SK-N-SH (cell line): ENCODE results near the gene XPR1. TPM values are rescaled to one million over a fixed set of nuclear protein-coding genes. Genes with fewer than 3 reads are reported as not detected.

Experiments
- CTCF ChIA-PET: fragments of 300-600, 350-600 bp; formaldehyde crosslinking; extraction: SDS; loops from one replicate; lab custom pipeline; 2021; lab: Yijun Ruan, JAX
- POLR2A ChIA-PET: fragments of 350-600 bp; sonication (Branson Sonifier 250); formaldehyde crosslinking; extraction: SDS; loops from one replicate; lab custom pipeline; 2020; ENCODE audit warnings: antibody characterized with exemption, inconsistent platforms; lab: Yijun Ruan, JAX
- DNase-seq: peaks from one replicate; pipeline ENCODE4 v3.0.0; 2012
- H2AFZ ChIP-seq: fragments of 200-600 bp; sonication (generic); 2 replicates; pipeline ENCODE4 v1.8.1; 2016; ENCODE audit warnings: antibody characterized with exemption, mild to moderate bottlenecking, low read depth
- H3F3A ChIP-seq: fragments of 200-600 bp; sonication (generic); replicated peaks from 2 replicates; pipeline ENCODE3; 2016; ENCODE audit warnings: antibody characterized with exemption, mild to moderate bottlenecking; ENCODE audit not compliant: insufficient read depth
- H3K27ac ChIP-seq, 2 experiments: fragments of 200-500 bp in 1 of 2; fragments of 200-600 bp in 1 of 2; sonication (Bioruptor generic) in 1 of 2; sonication (generic), shearing (Covaris generic) in 1 of 2; 2 replicates each; pipeline versions ENCODE4 v1.5.1 to v1.6.1; 2014 to 2016; ENCODE audit warnings: low read depth in 2 of 2, inconsistent platforms in 1 of 2, low read length in 1 of 2, mild to moderate bottlenecking in 1 of 2, mixed read lengths in 1 of 2
- H3K27me3 ChIP-seq: fragments of 200-600 bp; sonication (generic), shearing (Covaris generic); 2 replicates; pipeline ENCODE4 v1.6.1; 2016; ENCODE audit warnings: mixed run types; ENCODE audit not compliant: insufficient read depth
- H3K36me3 ChIP-seq, 2 experiments: fragments of 200-500 bp in 1 of 2; fragments of 200-600 bp in 1 of 2; sonication (Bioruptor generic) in 1 of 2; sonication (generic) in 1 of 2; replicated peaks in 1 of 2; 2 replicates each; pipeline versions ENCODE3 to v1.5.1; 2014 to 2016; ENCODE audit warnings: low read length in 1 of 2, mild to moderate bottlenecking in 1 of 2; ENCODE audit not compliant: insufficient read depth in 2 of 2, control insufficient read depth in 1 of 2
- H3K4me1 ChIP-seq, 2 experiments: fragments of 200-500 bp in 1 of 2; fragments of 200-600 bp in 1 of 2; sonication (Bioruptor generic) in 1 of 2; sonication (generic), shearing (Covaris generic) in 1 of 2; 2 replicates each; pipeline versions ENCODE4 v1.5.1 to v1.6.1; 2014 to 2016; ENCODE audit warnings: low read depth in 1 of 2, low read length in 1 of 2, mixed run types in 1 of 2; ENCODE audit not compliant: insufficient read depth in 2 of 2, control insufficient read depth in 1 of 2
- H3K4me2 ChIP-seq: fragments of 200-600 bp; sonication (generic), shearing (Covaris generic); 2 replicates; pipeline ENCODE4 v1.6.1; 2017; ENCODE audit warnings: mixed run types
- H3K4me3 ChIP-seq, 2 experiments: fragments of 200-500 bp in 1 of 2; fragments of 200-600 bp in 1 of 2; sonication (Bioruptor generic) in 1 of 2; sonication (generic), shearing (Covaris generic) in 1 of 2; 2 replicates each; pipeline versions ENCODE4 v1.5.1 to v1.8.1; 2014 to 2016; ENCODE audit warnings: low read depth in 2 of 2, inconsistent platforms in 1 of 2, low read length in 1 of 2, mild to moderate bottlenecking in 1 of 2, mixed read lengths in 1 of 2, moderate library complexity in 1 of 2
- H3K79me2 ChIP-seq: fragments of 200-600 bp; sonication (generic); 2 replicates; pipeline ENCODE4 v1.8.1; 2017; ENCODE audit warnings: mild to moderate bottlenecking; ENCODE audit not compliant: insufficient read depth
- H3K9ac ChIP-seq: fragments of 200-600 bp; sonication (generic); 2 replicates; pipeline ENCODE4 v1.6.1; 2017; ENCODE audit warnings: mixed run types
- H3K9me2 ChIP-seq: fragments of 200-600 bp; sonication (generic); 2 replicates; pipeline ENCODE4 v1.6.1; 2017; ENCODE audit warnings: mixed run types
- H3K9me3 ChIP-seq: fragments of 200-600 bp; sonication (generic); 2 replicates; pipeline ENCODE4 v1.6.1; 2017; ENCODE audit warnings: mixed run types, mild to moderate bottlenecking, moderate library complexity
- H4K20me1 ChIP-seq: fragments of 200-600 bp; sonication (generic); 2 replicates; pipeline ENCODE4 v1.6.1; 2017; ENCODE audit warnings: mild to moderate bottlenecking, mixed run types; ENCODE audit not compliant: insufficient read depth
- EP300 ChIP-seq, 2 experiments: IDR thresholded peaks; 2 replicates each; pipeline versions ENCODE4 v1.4.0 to v1.6.1; 2012; ENCODE audit warnings: borderline replicate concordance in 1 of 2, low read depth in 1 of 2, low read length in 1 of 2
- FOSL2 ChIP-seq: IDR thresholded peaks from 2 replicates; pipeline ENCODE4 v1.4.0; 2012; ENCODE audit warnings: low read depth, mild to moderate bottlenecking, moderate library complexity, borderline replicate concordance
- FOXJ3 ChIP-seq: sonication (generic); formaldehyde crosslinking; IDR thresholded peaks from 2 replicates; pipeline ENCODE4 v1.5.1; 2020; ENCODE audit warnings: mild to moderate bottlenecking, missing genetic modification reagents
- FOXM1 ChIP-seq: IDR thresholded peaks from 2 replicates; pipeline ENCODE4 v1.4.0; 2012; ENCODE audit warnings: low read depth, mild to moderate bottlenecking
- JUND ChIP-seq: IDR thresholded peaks from 2 replicates; pipeline ENCODE4 v1.4.0; 2012
- MEF2A ChIP-seq: IDR thresholded peaks from 2 replicates; pipeline ENCODE4 v1.4.0; 2012; ENCODE audit warnings: low read depth, borderline replicate concordance
- MXI1 ChIP-seq: IDR thresholded peaks from 2 replicates; pipeline ENCODE4 v1.6.1; 2012; ENCODE audit warnings: mild to moderate bottlenecking, low read depth, low read length, improper control_type of control experiment
- NFIC ChIP-seq: IDR thresholded peaks from 2 replicates; pipeline ENCODE4 v1.4.0; 2012; ENCODE audit warnings: borderline replicate concordance
- POLR2AphosphoS5 ChIP-seq: IDR thresholded peaks from 2 replicates; pipeline ENCODE4 v1.6.1; 2012; ENCODE audit warnings: low read depth, low read length
- RAD21 ChIP-seq: IDR thresholded peaks from 2 replicates; pipeline ENCODE4 v1.6.1; 2012; ENCODE audit warnings: mild to moderate bottlenecking, low read length
- RCOR1 ChIP-seq: fragments of 150-350 bp; IDR thresholded peaks from 2 replicates; pipeline ENCODE4 v1.6.1; 2017; ENCODE audit warnings: antibody characterized with exemption, low read length
- RFX5 ChIP-seq: IDR thresholded peaks from 2 replicates; pipeline ENCODE4 v1.6.1; 2012; ENCODE audit warnings: mild to moderate bottlenecking, improper control_type of control experiment, low read length
- RXRA ChIP-seq: IDR thresholded peaks from 2 replicates; pipeline ENCODE4 v1.4.0; 2012; ENCODE audit warnings: low read depth, mild to moderate bottlenecking, borderline replicate concordance
- TAF1 ChIP-seq: IDR thresholded peaks from 2 replicates; pipeline ENCODE4 v1.6.1; 2012; ENCODE audit warnings: low read depth, mild to moderate bottlenecking, low read length, moderate library complexity, borderline replicate concordance
- TCF12 ChIP-seq: IDR thresholded peaks from 2 replicates; pipeline ENCODE4 v1.4.0; 2012
- YY1 ChIP-seq: IDR thresholded peaks from 2 replicates; pipeline ENCODE4 v1.4.0; 2012; ENCODE audit warnings: low read depth, mild to moderate bottlenecking
- WGBS: methylation state at CpG from one replicate; pipeline ENCODE4 v1.1.6; 2017; ENCODE audit warnings: low lambda C conversion rate; 5-methylcytosine and 5-hydroxymethylcytosine counted together
- polyA plus RNA-seq, 3 experiments: library from polyadenylated mRNA; depleted of rRNA; stranded (reverse); fragments of >200 nt; gene quantifications; 2 replicates each; pipeline ENCODE4 v1.2.3, GENCODE V29; 2012
- TF ChIP-seq, protein P1 (sequence below): IDR thresholded peaks from 2 replicates; pipeline ENCODE4 v1.4.0; 2012; ENCODE audit warnings: low read depth, borderline replicate concordance
- TF ChIP-seq, protein P2 (sequence below): IDR thresholded peaks from 2 replicates; pipeline ENCODE4 v1.4.0; 2012; ENCODE audit warnings: low read depth, borderline replicate concordance
- TF ChIP-seq, protein P3 (sequence below): IDR thresholded peaks from 2 replicates; pipeline ENCODE4 v1.4.0; 2012; ENCODE audit warnings: low read depth

The XPR1 gene
- polyA plus RNA-seq, 1 of the 3 experiments (the other 2 are of a cell fraction): 7.9 TPM

DNA sequence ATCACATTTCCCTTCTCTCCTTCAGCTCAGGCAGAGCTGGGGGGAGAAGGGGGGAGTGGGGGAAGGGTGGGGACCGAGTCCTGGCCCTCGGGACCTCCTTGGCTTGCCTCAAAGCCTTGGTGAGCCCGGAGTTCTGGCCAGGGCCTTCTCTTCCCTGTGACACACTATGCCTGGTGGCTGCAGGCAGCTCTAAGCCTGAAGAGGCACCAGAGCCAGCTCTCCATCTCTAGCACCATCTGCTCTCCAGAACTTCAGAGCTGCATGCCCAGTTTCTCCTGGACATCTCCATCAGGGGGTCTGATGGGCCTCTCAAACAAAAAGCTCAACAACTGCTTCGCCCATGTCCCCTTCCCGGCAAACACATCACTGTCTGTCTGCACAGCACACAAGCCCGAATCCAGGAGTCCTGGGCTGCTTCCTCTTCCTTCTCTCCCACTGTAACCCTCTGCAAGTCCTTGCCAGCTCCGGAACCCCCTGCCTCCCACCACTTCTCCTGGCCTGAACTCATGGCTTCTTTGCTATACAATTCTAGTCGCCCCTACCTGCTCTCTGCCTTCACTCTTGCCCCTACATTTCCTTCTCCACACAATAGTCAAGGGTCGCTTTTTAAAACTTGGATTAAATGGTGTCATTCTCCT is 307.4 kb downstream of the XPR1 start:
- CTCF ChIA-PET: no interaction called here

DNA sequence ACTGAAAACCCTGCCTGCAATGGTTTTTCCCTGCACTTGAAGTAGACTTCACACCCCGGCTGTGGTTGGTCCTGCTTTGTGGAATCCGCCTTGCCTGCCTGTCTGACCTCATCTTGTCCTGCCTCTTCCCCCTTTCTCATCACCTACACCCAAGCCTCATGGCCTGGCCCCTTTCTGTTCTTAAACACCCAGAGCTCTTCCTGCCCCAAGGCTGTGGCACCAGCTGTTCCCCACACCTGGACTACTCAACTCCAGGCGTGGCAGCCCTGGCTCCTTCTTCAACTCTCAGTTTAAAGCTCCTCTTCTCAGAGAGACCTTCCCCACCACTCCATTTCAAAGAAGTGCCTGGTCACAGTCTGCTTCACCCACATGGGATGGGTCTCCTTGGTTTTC is 307.9 kb downstream of the XPR1 start:
- ChIA-PET POLR2A (interaction anchor here (0.9 to 1.7 kb wide), 2 partner anchors 9 to 13 kb away, joined by 3 to 4 read pairs; no protein-coding TSS in a partner anchor), CTCF (no interaction called here)
- H3K9me2 ChIP-seq: no peaks in the 10 kb centered on the region
- no peak for DNase-seq
- H3K4me3 ChIP-seq: no peak overlapping the region
- no peak overlapping the region for H2AFZ ChIP-seq
- H3K27me3 ChIP-seq: no peaks in the 10 kb centered on the region
- H3K9ac ChIP-seq: no peak overlapping the region
- TF ChIP-seq YY1: no peak
- TF ChIP-seq EP300 (IDR thresholded peaks at IDR 0.05; ENCODE audit: borderline replicate concordance in 1 of 2, low read depth in 1 of 2, low read length in 1 of 2): no peak
- TF ChIP-seq RFX5: no peak
- TF ChIP-seq NFIC: no peak
- TF ChIP-seq FOXM1: no peak
- TF ChIP-seq, protein P1, sequence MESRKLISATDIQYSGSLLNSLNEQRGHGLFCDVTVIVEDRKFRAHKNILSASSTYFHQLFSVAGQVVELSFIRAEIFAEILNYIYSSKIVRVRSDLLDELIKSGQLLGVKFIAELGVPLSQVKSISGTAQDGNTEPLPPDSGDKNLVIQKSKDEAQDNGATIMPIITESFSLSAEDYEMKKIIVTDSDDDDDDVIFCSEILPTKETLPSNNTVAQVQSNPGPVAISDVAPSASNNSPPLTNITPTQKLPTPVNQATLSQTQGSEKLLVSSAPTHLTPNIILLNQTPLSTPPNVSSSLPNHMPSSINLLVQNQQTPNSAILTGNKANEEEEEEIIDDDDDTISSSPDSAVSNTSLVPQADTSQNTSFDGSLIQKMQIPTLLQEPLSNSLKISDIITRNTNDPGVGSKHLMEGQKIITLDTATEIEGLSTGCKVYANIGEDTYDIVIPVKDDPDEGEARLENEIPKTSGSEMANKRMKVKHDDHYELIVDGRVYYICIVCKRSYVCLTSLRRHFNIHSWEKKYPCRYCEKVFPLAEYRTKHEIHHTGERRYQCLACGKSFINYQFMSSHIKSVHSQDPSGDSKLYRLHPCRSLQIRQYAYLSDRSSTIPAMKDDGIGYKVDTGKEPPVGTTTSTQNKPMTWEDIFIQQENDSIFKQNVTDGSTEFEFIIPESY: no peak
- TF ChIP-seq MEF2A: no peak
- TF ChIP-seq, protein P2, sequence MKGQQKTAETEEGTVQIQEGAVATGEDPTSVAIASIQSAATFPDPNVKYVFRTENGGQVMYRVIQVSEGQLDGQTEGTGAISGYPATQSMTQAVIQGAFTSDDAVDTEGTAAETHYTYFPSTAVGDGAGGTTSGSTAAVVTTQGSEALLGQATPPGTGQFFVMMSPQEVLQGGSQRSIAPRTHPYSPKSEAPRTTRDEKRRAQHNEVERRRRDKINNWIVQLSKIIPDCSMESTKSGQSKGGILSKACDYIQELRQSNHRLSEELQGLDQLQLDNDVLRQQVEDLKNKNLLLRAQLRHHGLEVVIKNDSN: no peak
- no peak for TF ChIP-seq RAD21
- no peak for TF ChIP-seq POLR2AphosphoS5
- TF ChIP-seq RCOR1: no peak
- TF ChIP-seq RXRA: no peak
- TF ChIP-seq, all 33 proteins: peak for 0
- H3K4me1 ChIP-seq: no peaks in the 10 kb centered on the region; a peak in 1 of 4 replicates
- no peaks in the 10 kb centered on the region for H3K36me3 ChIP-seq
- no peaks in the 10 kb centered on the region for H4K20me1 ChIP-seq
- no peaks in the 10 kb centered on the region for H3K79me2 ChIP-seq
- no peak overlapping the region for H3K4me2 ChIP-seq
- no peak overlapping the region for H3K27ac ChIP-seq
- no peaks in the 10 kb centered on the region for H3F3A ChIP-seq
- H3K9me3 ChIP-seq: no peaks in the 10 kb centered on the region
- 82% methylated on average over 3 of the region's 3 CpGs for WGBS

More for the DNA sequence above, 307.4 kb downstream of the XPR1 start:
- Histone ChIP-seq H3K4me2 (no peak overlapping the region), H3K27ac (no peak overlapping the region), H3K4me1 (no peaks in the 10 kb centered on the region; a peak in 1 of 4 replicates), H3K79me2 (no peaks in the 10 kb centered on the region)
- TF ChIP-seq TCF12 (no peak), TAF1 (no peak), JUND (no peak), FOSL2 (no peak), FOXJ3 (CRISPR knock-in tag) (no peak), MXI1 (no peak), YY1 (no peak), EP300 (IDR thresholded peaks at IDR 0.05; ENCODE audit: borderline replicate concordance in 1 of 2, low read depth in 1 of 2, low read length in 1 of 2) (no peak)
- TF ChIP-seq, protein P3, sequence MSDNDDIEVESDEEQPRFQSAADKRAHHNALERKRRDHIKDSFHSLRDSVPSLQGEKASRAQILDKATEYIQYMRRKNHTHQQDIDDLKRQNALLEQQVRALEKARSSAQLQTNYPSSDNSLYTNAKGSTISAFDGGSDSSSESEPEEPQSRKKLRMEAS: no peak
- TF ChIP-seq, all 33 proteins: peak for 0
- no peaks in the 10 kb centered on the region for H3K9me3 ChIP-seq
- H3F3A ChIP-seq: no peaks in the 10 kb centered on the region
- POLR2A ChIA-PET: interaction anchor here (0.9 to 1.7 kb wide), 2 partner anchors 9 to 13 kb away, joined by 3 to 4 read pairs; no protein-coding TSS in a partner anchor
- no peaks in the 10 kb centered on the region for H3K9me2 ChIP-seq
- H2AFZ ChIP-seq: no peak overlapping the region
- 75% methylated on average over 7 of the region's 9 CpGs for WGBS
- no peaks in the 10 kb centered on the region for H3K27me3 ChIP-seq
- H3K9ac ChIP-seq: no peak overlapping the region
- no peak overlapping the region for H3K4me3 ChIP-seq
- H3K36me3 ChIP-seq: no peaks in the 10 kb centered on the region
- DNase-seq: no peak
- H4K20me1 ChIP-seq: no peaks in the 10 kb centered on the region
